Kasumi-1 (cell line): ENCODE measurements around the gene AUTS2.

Experiments
- DNase-seq, 2 experiments: peaks; one replicate each; lab custom pipeline; 2025; lab: John Stamatoyannopoulos, UW

Gene AUTS2

GRCh38 chr7:69893906-69894305 is 295.6 kb downstream of the AUTS2 start:
- no peak for DNase-seq

GRCh38 chr7:69895446-69895845 is 297.2 kb downstream of the AUTS2 start:
- DNase-seq: no peak

GRCh38 chr7:69896121-69896520 is 297.8 kb downstream of the AUTS2 start:
- DNase-seq: no peak

- DNase-seq: no peak
Observed at GRCh38 chr7:69898189-69898588, 299.9 kb downstream of the AUTS2 start.

- DNase-seq: no peak
Observed at GRCh38 chr7:69903410-69903809, 305.1 kb downstream of the AUTS2 start.

GRCh38 chr7:69906283-69906995 is 308.2 kb downstream of the AUTS2 start:
- no peak for DNase-seq

GRCh38 chr7:69907720-69908119 is 309.4 kb downstream of the AUTS2 start:
- no peak for DNase-seq

GRCh38 chr7:69908454-69908853 is 310.2 kb downstream of the AUTS2 start:
- no peak for DNase-seq

GRCh38 chr7:69910150-69910549 is 311.9 kb downstream of the AUTS2 start:
- DNase-seq: no peak

- no peak for DNase-seq
Observed at GRCh38 chr7:69911337-69911736, 313.1 kb downstream of the AUTS2 start.

- no peak for DNase-seq
Observed at GRCh38 chr7:69912141-69912540, 313.9 kb downstream of the AUTS2 start.

GRCh38 chr7:69912846-69913245 is 314.6 kb downstream of the AUTS2 start:
- no peak for DNase-seq

- DNase-seq: no peak
Observed at GRCh38 chr7:69919426-69920111, 321.3 kb downstream of the AUTS2 start.

- no peak for DNase-seq
Observed at GRCh38 chr7:69920797-69921196, 322.5 kb downstream of the AUTS2 start.

- DNase-seq: no peak
Observed at GRCh38 chr7:69922026-69922803, 323.9 kb downstream of the AUTS2 start.

GRCh38 chr7:69927461-69927860 is 329.2 kb downstream of the AUTS2 start:
- no peak for DNase-seq

- DNase-seq: no peak
Observed at GRCh38 chr7:69928621-69929020, 330.3 kb downstream of the AUTS2 start.

- DNase-seq: no peak
Observed at GRCh38 chr7:69929622-69930021, 331.3 kb downstream of the AUTS2 start.

- no peak for DNase-seq
Observed at GRCh38 chr7:69932034-69932628, 333.9 kb downstream of the AUTS2 start.

- DNase-seq: no peak
Observed at GRCh38 chr7:69934144-69934903, 336.0 kb downstream of the AUTS2 start.

GRCh38 chr7:69935107-69935506 is 336.8 kb downstream of the AUTS2 start:
- no peak for DNase-seq

GRCh38 chr7:69937097-69937496 is 338.8 kb downstream of the AUTS2 start:
- no peak for DNase-seq
